IPS DF 6.9 (cell line): ENCODE measurements around the gene C1orf210.

Source experiments
- DNase-seq: peaks from one replicate; pipeline ENCODE4 v3.0.0-alpha.2; 2013; ENCODE audit warnings: low read depth, low spot score
- H3K27ac ChIP-seq: one replicate; pipeline ENCODE4 v1.5.1; 2013; ENCODE audit warnings: low read length, control low read depth
- H3K27me3 ChIP-seq: 2 replicates; pipeline ENCODE4 v1.6.1; 2013; ENCODE audit warnings: mild to moderate bottlenecking, low read length; ENCODE audit not compliant: control insufficient read depth, insufficient read depth
- H3K36me3 ChIP-seq: 2 replicates; pipeline ENCODE4 v1.6.1; 2013; ENCODE audit warnings: low read length; ENCODE audit not compliant: control insufficient read depth, insufficient read depth
- H3K4me1 ChIP-seq: 2 replicates; pipeline ENCODE4 v1.6.1; 2013; ENCODE audit warnings: low read length; ENCODE audit not compliant: control insufficient read depth, insufficient read depth
- H3K4me3 ChIP-seq: 2 replicates; pipeline ENCODE4 v1.5.1; 2013; ENCODE audit warnings: mild to moderate bottlenecking, low read length
- H3K9me3 ChIP-seq: 2 replicates; pipeline ENCODE4 v1.6.1; 2013; ENCODE audit warnings: low read length, inconsistent platforms; ENCODE audit not compliant: control insufficient read depth, insufficient read depth
- WGBS: extraction: QIAGEN DNeasy Blood & Tissue Kit; methylation state at CpG from one replicate; pipeline ENCODE4 v1.1.7; 2013; ENCODE audit warnings: mixed read lengths, missing lambda C conversion rate; ENCODE audit not compliant: insufficient read length, insufficient coverage; 5-methylcytosine and 5-hydroxymethylcytosine counted together

C1orf210 gene

DNA sequence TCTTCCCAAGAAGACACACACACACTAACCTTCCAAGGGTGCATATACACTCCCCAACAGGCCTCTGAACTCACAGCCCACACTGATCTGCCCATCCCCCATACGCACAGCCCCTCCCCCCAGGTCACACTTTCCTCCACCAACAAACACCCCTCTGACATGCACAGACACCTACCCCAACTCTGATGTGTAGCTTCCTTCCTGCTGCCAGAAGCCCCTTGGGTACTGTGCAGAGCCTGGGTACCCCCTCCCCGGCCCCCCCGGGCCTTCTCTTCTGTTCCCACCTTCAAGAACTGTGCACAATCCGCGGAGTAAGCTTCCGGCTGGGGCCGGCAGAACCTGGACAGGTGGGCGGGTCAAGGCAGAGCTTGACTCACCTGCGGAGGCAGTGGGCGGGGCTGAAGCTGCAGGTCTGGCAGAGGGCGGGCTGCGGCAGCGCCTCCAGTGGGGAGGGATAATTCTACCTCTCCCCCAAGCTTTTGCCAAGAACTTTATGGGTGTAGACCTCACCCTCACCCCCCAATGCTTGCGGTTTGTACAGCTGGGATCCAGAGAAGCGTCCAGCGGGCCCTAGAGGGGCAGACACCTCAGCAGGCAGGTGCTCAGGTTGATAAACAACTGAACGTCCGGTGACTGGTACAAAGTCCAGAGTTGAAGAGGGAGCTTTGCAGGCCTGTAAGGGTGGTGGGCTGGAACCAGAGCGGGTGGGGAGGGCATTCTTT lies at the start of gene C1orf210:
TSS of gene C1orf210 (minus strand) at position 313 of the 722 bp plus-strand sequence. CDS start 2,311 bp downstream, outside the sequence.
- Histone ChIP-seq H3K4me3 (peak within 1 kb of the TSS; percentile 36; the same call in 1 of the 2 replicates), H3K9me3 (no peaks in the 10 kb centered on the region), H3K27me3 (no peaks in the 10 kb centered on the region), H3K27ac (no peak within 1 kb of the TSS), H3K4me1 (peaks cover 9% of the 10 kb centered on the region), H3K36me3 (no peaks in the 10 kb centered on the region)
- peak; percentile 87 for DNase-seq
- WGBS: no CpG with 5 or more reads among the region's 19 CpGs

DNA sequence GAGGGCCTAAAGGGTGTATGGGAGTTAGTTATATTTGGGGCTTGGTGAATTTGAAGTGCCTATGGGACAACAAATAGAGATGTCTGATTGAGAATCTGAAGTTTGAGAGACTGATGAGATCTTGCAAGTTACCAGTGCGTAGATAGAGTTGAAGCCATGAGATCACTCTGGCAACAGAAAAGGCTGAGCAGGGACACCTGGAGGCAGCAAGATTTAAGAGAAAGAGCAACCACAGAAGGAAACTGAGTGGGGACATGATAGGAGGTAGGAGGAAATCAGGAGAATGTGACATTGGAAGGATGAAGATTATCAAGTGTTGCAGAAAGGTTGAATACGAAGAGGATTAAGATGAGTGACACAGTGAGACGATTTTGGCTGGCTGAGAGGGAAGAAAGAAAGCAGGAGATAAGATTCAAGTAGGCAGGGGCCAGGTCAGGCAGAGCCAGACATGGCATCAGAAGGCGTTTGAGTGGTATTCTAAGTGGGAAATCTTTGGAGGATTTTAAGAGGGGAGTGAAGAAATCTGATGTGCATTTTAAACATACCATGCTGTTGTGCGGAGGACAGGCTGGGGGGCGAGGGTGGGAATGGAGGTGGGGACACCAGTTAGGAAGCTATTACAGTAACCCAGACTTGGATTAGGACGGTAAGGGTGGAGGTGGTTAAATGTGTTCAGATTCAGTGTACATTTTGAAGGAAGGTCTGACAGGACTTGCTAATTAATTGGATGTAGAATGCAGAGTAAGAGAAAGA lies 49.2 kb upstream of the C1orf210 start:
- 100% methylated on average over 2 of the region's 7 CpGs for WGBS
- H3K4me3 ChIP-seq: no peak overlapping the region

DNA sequence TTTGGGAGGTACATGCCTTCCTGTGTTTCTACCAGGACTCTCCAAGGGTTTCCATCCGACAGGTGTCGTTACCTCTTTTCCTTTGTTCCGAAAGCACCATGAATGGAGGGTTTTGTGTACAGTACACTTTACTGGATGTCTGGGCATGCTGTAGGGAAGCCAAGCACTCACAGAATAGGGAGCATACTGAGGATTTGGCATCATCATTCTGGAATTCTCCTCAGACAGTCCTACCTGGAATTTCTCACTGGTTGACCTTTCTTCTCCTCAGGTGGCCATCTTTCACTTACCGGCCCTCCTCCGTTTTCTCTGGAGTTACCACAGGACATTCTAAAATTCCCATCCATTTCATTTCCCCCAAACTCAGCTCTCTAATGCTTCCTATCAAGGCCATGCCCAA lies 46.3 kb upstream of the C1orf210 start:
- DNase-seq: no peak
- Histone ChIP-seq H3K27me3 (no peaks in the 10 kb centered on the region), H3K4me1 (0 out of 2 replicates have a peak, but pooled peaks cover 2% of the 10 kb centered on the region), H3K27ac (no peak overlapping the region), H3K9me3 (no peaks in the 10 kb centered on the region; the same call in 1 of the 2 replicates), H3K4me3 (no peak overlapping the region), H3K36me3 (no peaks in the 10 kb centered on the region)
- WGBS: no CpG with 5 or more reads among the region's 5 CpGs

More for the DNA sequence above, 49.2 kb upstream of the C1orf210 start:
- Histone ChIP-seq H3K27me3 (no peaks in the 10 kb centered on the region), H3K9me3 (no peaks in the 10 kb centered on the region), H3K36me3 (no peaks in the 10 kb centered on the region), H3K4me1 (0 out of 2 replicates have a peak, but pooled peaks cover 2% of the 10 kb centered on the region), H3K27ac (no peak overlapping the region)
- no peak for DNase-seq

DNA sequence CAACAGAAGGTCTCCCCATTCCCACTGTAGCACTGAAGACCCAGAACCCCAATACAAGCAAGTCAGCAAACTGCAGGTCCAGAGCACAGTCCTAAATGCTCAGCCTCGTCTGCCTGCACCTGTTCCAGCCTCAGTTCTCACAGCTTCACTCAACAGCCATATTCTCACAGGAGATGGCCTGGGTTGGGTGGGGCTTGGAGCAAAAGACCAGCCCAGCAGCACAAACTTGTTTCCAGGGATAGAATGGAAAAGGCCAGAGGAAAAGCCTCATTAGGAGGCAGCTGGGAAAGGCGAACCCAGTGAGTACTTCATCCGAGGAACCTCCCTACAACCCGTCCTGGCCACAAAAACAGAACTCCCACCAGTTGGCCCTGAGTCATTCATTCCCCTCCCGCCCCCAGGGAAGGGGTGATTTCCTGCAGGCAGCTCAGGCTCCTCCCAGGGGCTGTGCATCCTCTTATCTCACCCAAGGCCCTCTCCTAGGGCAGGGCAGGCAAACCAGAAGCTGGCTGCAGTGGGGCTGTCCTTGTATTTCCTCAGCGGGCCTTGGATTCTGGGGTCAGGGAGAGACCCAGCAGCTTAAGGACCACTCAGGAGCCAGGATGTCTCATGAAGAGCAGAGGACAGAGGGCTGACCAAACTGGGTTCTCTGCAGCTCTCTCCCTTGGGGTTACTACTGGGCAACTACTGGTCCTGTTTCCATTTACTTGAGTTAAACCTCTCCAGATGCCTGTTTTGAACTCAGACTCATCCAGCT lies 44.8 kb upstream of the C1orf210 start:
- WGBS: no CpG with 5 or more reads among the region's 6 CpGs
- Histone ChIP-seq H3K27ac (no peak overlapping the region), H3K4me3 (no peak overlapping the region), H3K27me3 (no peaks in the 10 kb centered on the region), H3K9me3 (no peaks in the 10 kb centered on the region; the same call in 1 of the 2 replicates), H3K36me3 (no peaks in the 10 kb centered on the region), H3K4me1 (0 out of 2 replicates have a peak, but pooled peaks cover 2% of the 10 kb centered on the region)
- DNase-seq: no peak

DNA sequence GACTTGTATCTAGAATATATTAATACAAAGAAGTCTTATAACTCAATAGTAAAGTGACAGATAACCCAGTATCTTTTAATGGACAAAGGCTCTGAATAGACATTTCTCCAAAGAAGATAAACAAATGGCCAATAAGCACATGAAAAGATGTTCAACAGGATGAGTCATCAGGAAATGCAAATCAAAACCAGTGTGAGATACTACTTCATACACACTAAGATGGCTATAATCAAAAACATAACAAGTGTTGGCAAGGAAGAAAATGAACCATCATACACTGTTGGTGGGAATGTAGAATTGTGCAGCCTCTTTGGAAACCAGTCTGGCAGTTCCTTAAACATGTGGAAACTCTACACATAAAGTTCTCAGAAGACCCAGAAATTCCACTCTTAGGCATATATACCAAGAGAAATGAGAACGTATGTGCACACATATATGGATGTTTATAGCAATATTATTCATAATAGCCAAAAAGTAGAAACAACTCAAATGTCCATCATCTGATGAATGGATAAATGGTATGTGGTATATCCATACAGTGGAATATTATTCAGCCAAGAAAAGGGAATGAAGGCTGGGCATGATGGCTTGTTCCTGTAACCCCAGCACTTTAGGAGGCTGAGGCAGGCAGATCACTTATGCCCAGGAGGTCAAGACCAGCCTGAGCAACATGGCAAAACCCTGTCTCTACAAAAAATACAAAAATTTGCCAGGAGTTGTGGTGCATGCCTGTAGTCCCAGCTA lies 42.3 kb upstream of the C1orf210 start:
- Histone ChIP-seq H3K27ac (no peak overlapping the region), H3K36me3 (no peaks in the 10 kb centered on the region), H3K27me3 (no peaks in the 10 kb centered on the region), H3K9me3 (no peaks in the 10 kb centered on the region; the same call in 1 of the 2 replicates), H3K4me3 (no peak overlapping the region), H3K4me1 (0 out of 2 replicates have a peak, but pooled peaks cover 2% of the 10 kb centered on the region)
- no CpG with 5 or more reads among the region's 1 CpG for WGBS
- no peak for DNase-seq

DNA sequence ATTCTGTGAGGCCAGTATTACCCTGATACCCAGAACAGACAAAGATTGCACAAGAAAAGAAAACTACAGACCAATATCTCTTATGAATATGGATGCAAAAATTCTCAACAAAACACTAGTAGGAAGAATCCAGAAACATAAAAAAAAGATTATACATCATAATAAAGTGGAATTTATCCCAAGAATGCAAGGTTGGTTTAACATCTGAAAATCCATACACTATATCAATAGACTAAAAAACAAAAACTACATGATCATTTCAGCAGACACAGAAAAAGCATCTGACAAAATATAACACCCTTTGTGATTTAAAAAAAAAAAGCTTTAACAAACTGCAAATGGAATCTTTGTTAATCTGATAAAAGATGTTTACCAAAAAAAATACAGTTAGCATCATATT lies 40.0 kb upstream of the C1orf210 start:
- no peak for DNase-seq
- Histone ChIP-seq H3K4me1 (0 out of 2 replicates have a peak, but pooled peaks cover 2% of the 10 kb centered on the region), H3K9me3 (no peaks in the 10 kb centered on the region; the same call in 1 of the 2 replicates), H3K27ac (no peak overlapping the region), H3K27me3 (no peaks in the 10 kb centered on the region), H3K36me3 (no peaks in the 10 kb centered on the region), H3K4me3 (no peak overlapping the region)

DNA sequence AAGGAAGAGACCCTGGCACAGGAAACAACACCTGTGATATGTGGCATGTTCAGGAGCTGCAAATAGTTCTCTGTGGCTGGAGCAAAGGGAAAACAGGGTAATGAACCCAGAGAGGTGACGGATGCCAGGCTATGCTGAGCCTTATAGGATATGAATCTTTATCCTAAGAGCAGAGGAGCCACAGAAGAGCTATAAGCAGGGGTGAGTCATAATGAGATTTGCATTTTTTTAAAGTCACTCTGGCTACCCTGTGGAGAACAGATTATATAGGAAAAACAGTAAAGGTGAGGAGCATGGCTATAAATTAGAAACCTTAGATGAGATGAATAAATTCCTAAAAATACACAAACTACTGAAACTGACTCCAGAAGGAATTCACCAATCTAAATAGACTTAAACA lies 39.4 kb upstream of the C1orf210 start:
- H3K4me1 ChIP-seq: 0 out of 2 replicates have a peak, but pooled peaks cover under 1% of the 10 kb centered on the region
- no peaks in the 10 kb centered on the region for H3K27me3 ChIP-seq
- H3K4me3 ChIP-seq: no peak overlapping the region
- WGBS: no CpG with 5 or more reads among the region's 1 CpG
- H3K27ac ChIP-seq: no peak overlapping the region
- DNase-seq: no peak
- H3K9me3 ChIP-seq: no peaks in the 10 kb centered on the region; the same call in 1 of the 2 replicates
- no peaks in the 10 kb centered on the region for H3K36me3 ChIP-seq

DNA sequence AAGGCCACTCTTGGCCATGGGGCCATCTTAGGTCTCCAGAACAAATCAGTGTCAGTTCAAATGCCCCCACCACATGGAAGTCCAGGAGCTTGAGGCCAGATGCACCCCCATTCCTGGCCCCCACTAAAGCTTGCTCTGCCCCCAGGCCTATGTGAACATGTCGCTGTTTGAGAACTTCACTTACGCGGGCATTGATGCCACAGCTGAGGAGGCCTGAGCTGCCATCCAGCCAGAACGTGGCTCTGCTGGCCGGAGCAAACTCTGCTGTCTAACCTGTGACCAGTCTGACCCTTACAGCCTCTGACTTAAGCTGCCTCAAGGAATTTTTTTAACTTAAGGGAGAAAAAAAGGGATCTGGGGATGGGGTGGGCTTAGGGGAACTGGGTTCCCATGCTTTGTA lies 37.1 kb upstream of the C1orf210 start:
- Histone ChIP-seq H3K9me3 (no peaks in the 10 kb centered on the region), H3K4me3 (no peak overlapping the region), H3K27ac (no peak overlapping the region), H3K27me3 (no peaks in the 10 kb centered on the region), H3K36me3 (no peaks in the 10 kb centered on the region), H3K4me1 (no peaks in the 10 kb centered on the region)
- WGBS: no CpG with 5 or more reads among the region's 5 CpGs
- DNase-seq: no peak

DNA sequence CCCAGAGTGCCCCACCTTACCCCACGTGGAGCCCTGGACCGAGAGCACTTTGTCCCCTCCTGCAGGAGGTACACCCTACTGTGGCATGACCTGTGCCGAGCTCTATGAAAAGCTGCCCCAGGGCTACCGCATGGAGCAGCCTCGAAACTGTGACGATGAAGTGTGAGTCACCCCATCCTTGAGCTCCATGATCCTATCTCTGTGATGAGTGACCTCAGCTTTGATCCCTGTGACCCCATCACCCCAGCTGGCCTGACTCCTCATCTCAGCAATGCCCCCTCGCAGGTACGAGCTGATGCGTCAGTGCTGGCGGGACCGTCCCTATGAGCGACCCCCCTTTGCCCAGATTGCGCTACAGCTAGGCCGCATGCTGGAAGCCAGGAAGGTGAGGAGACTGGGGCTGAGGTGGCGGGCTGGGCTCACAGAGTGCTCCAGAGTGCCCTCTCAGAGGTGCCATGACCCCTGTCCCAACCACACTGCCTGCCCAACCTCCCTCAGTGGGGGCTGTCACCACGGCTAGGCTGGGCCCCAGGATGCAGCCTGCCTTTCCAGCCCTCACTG lies 36.0 kb upstream of the C1orf210 start:
- DNase-seq: no peak
- WGBS: no CpG with 5 or more reads among the region's 16 CpGs
- H3K36me3 ChIP-seq: no peaks in the 10 kb centered on the region
- no peaks in the 10 kb centered on the region for H3K27me3 ChIP-seq
- H3K9me3 ChIP-seq: no peaks in the 10 kb centered on the region
- H3K4me1 ChIP-seq: no peaks in the 10 kb centered on the region; the same call in 1 of the 2 replicates
- no peak overlapping the region for H3K4me3 ChIP-seq
- H3K27ac ChIP-seq: no peak overlapping the region
